KMS-11 (cell line): ENCODE results near the gene LRRC71.

Experiments used
- H2AFZ ChIP-seq: fragments of 200-600 bp; sonication (generic); 2 replicates; pipeline ENCODE4 v1.6.1; 2016; ENCODE audit warnings: antibody characterized with exemption, mixed run types, low read depth
- H3K27ac ChIP-seq: fragments of 200-600 bp; sonication (generic); 2 replicates; pipeline ENCODE4 v1.6.1; 2016; ENCODE audit warnings: mild to moderate bottlenecking, mixed run types
- H3K27me3 ChIP-seq: fragments of 200-600 bp; sonication (generic); 2 replicates; pipeline ENCODE4 v1.6.1; 2017; ENCODE audit warnings: mild to moderate bottlenecking, low read depth, mixed run types, moderate library complexity; ENCODE audit not compliant: insufficient read depth
- H3K36me3 ChIP-seq: fragments of 200-600 bp; sonication (generic); 2 replicates; pipeline ENCODE4 v1.6.1; 2017; ENCODE audit warnings: mild to moderate bottlenecking, mixed run types; ENCODE audit not compliant: insufficient read depth
- H3K4me1 ChIP-seq: fragments of 200-600 bp; sonication (generic); 2 replicates; pipeline ENCODE4 v1.6.1; 2016; ENCODE audit warnings: mild to moderate bottlenecking, low read depth, mixed run types; ENCODE audit not compliant: poor library complexity, severe bottlenecking
- H3K4me2 ChIP-seq: fragments of 200-600 bp; sonication (generic); 2 replicates; pipeline ENCODE4 v1.7.0; 2016; ENCODE audit warnings: mild to moderate bottlenecking, mixed run types
- H3K4me3 ChIP-seq: fragments of 200-600 bp; sonication (generic); IDR thresholded peaks from 2 replicates; pipeline ENCODE4 v1.6.1; 2017; ENCODE audit warnings: low read depth, low read length, mixed read lengths; ENCODE audit not compliant: insufficient read depth
- H3K79me2 ChIP-seq: fragments of 200-600 bp; sonication (generic); 2 replicates; pipeline ENCODE4 v1.6.1; 2016; ENCODE audit warnings: low read depth, mixed run types; ENCODE audit not compliant: insufficient read depth
- H3K9ac ChIP-seq: fragments of 200-600 bp; sonication (generic); 2 replicates; pipeline ENCODE4 v1.6.1; 2016; ENCODE audit warnings: mild to moderate bottlenecking, mixed run types
- H4K20me1 ChIP-seq: fragments of 200-600 bp; sonication (generic); 2 replicates; pipeline ENCODE4 v1.6.1; 2016; ENCODE audit warnings: mild to moderate bottlenecking, mixed run types; ENCODE audit not compliant: insufficient read depth
- CTCF ChIP-seq: fragments of 200-600 bp; sonication (generic); conservative IDR thresholded peaks from 2 replicates; pipeline ENCODE4 v1.6.1; 2017; ENCODE audit warnings: low read depth, mild to moderate bottlenecking, antibody characterized with exemption, low read length, moderate library complexity, mixed read lengths

LRRC71 gene

DNA sequence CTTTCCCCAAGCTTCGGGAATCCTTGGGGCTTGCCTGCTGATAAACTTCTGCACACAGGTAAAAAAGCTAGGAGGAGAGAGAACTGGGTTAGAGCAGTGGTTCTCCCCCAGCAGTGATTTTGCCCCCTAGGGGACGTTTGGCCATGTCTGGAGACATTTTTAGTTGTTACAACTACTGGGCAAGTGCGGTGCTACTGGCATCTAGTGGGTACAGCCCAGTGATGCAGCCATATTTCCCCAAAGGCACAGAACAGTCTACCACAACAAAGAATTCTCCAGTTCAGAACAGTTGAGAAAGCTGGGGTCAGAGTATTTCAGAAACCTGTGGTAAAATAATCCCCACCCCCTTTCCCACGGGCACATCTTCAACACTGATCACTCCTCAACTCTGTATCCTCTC is 41.3 kb downstream of the LRRC71 start:
- no peak overlapping the region for H3K27ac ChIP-seq
- peak; percentile 95 for TF ChIP-seq CTCF
- H4K20me1 ChIP-seq: no peaks in the 10 kb centered on the region
- H3K27me3 ChIP-seq: no peaks in the 10 kb centered on the region
- H3K36me3 ChIP-seq: no peaks in the 10 kb centered on the region
- H2AFZ ChIP-seq: no peak overlapping the region
- no peak overlapping the region for H3K4me2 ChIP-seq
- H3K4me1 ChIP-seq: peaks cover 38% of the 10 kb centered on the region
- no peak overlapping the region for H3K9ac ChIP-seq
- no peaks in the 10 kb centered on the region for H3K79me2 ChIP-seq
- H3K4me3 ChIP-seq: no peak overlapping the region

DNA sequence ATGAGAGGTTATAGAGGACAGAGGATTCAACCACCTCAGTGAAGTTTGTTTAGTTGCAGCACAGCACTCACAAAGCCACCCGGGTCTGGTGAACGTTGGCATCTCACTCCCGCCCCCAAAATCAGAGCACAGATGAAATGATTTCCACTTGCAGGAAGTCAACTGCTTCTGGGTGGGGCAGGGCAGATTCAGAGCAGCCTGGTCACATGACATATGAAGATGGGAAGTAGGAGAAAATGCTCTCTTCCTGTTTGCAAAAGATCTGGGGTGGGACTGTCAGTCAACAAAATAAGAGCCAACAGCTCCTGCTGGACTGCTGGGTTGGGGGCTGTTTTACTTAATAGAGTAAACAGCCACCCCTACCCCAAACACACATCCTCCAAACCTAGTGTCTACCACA is 43.2 kb downstream of the LRRC71 start:
- Histone ChIP-seq H3K4me1 (peaks cover 27% of the 10 kb centered on the region), H2AFZ (no peak overlapping the region), H3K27ac (no peak overlapping the region), H3K27me3 (no peaks in the 10 kb centered on the region), H3K9ac (no peak overlapping the region), H3K36me3 (no peaks in the 10 kb centered on the region), H3K79me2 (no peaks in the 10 kb centered on the region), H3K4me3 (no peak overlapping the region), H3K4me2 (no peak overlapping the region), H4K20me1 (no peaks in the 10 kb centered on the region)
- TF ChIP-seq CTCF: no peak

- no peak overlapping the region for H3K27ac ChIP-seq
- H2AFZ ChIP-seq: no peak overlapping the region
- no peak overlapping the region for H3K4me3 ChIP-seq
- no peaks in the 10 kb centered on the region for H4K20me1 ChIP-seq
- no peaks in the 10 kb centered on the region for H3K79me2 ChIP-seq
- no peak for TF ChIP-seq CTCF
- no peaks in the 10 kb centered on the region for H3K36me3 ChIP-seq
- peaks cover 18% of the 10 kb centered on the region for H3K4me1 ChIP-seq
- no peak overlapping the region for H3K9ac ChIP-seq
- H3K27me3 ChIP-seq: no peaks in the 10 kb centered on the region
- H3K4me2 ChIP-seq: no peak overlapping the region
Observed at GRCh38 chr1:156964441-156964840, 44.0 kb downstream of the LRRC71 start.

- Histone ChIP-seq H4K20me1 (no peaks in the 10 kb centered on the region), H3K27ac (no peak overlapping the region), H3K4me3 (no peak overlapping the region), H3K36me3 (no peaks in the 10 kb centered on the region), H3K27me3 (no peaks in the 10 kb centered on the region), H3K79me2 (no peaks in the 10 kb centered on the region), H3K9ac (no peak overlapping the region), H3K4me2 (no peak overlapping the region), H3K4me1 (no peaks in the 10 kb centered on the region), H2AFZ (no peak overlapping the region)
- no peak for TF ChIP-seq CTCF
Observed at GRCh38 chr1:156969496-156969895, 49.1 kb downstream of the LRRC71 start.

- H3K4me3 ChIP-seq: no peak overlapping the region
- H3K27me3 ChIP-seq: no peaks in the 10 kb centered on the region
- H3K9ac ChIP-seq: no peak overlapping the region
- no peaks in the 10 kb centered on the region for H4K20me1 ChIP-seq
- H3K36me3 ChIP-seq: no peaks in the 10 kb centered on the region
- no peak overlapping the region for H3K4me2 ChIP-seq
- no peak overlapping the region for H3K27ac ChIP-seq
- no peak overlapping the region for H2AFZ ChIP-seq
- no peaks in the 10 kb centered on the region for H3K79me2 ChIP-seq
- TF ChIP-seq CTCF: peak; percentile 66
- no peaks in the 10 kb centered on the region for H3K4me1 ChIP-seq
Observed at GRCh38 chr1:156970017-156970416, 49.6 kb downstream of the LRRC71 start.
